GM12878 (cell line): ENCODE results near the gene TAF3.

Experiments
- MYC ChIP-seq: IDR thresholded peaks from 2 replicates; pipeline ENCODE4 v1.6.1; 2011; ENCODE audit warnings: mild to moderate bottlenecking, low read length, moderate library complexity, inconsistent platforms; ENCODE audit not compliant: insufficient read depth, insufficient replicate concordance, insufficient read length, severe bottlenecking
- PAX8 ChIP-seq: fragments of 450-650 bp; IDR thresholded peaks from 2 replicates; pipeline ENCODE4 v1.6.1; 2017; ENCODE audit warnings: mild to moderate bottlenecking, moderate library complexity
- POU2F2 ChIP-seq: IDR thresholded peaks from 3 replicates; pipeline ENCODE4 v1.6.1; 2011; ENCODE audit warnings: low read depth, mild to moderate bottlenecking, low read length, borderline replicate concordance
- SUZ12 ChIP-seq: fragments of 200-600 bp; sonication (generic); IDR thresholded peaks from one replicate; pipeline ENCODE4 v1.6.1; 2018; ENCODE audit warnings: antibody characterized with exemption, mild to moderate bottlenecking; ENCODE audit not compliant: unreplicated experiment
- TF ChIP-seq, protein P1 (sequence below): fragments of 450-650 bp; IDR thresholded peaks from 2 replicates; pipeline ENCODE4 v1.6.1; 2016; ENCODE audit warnings: mild to moderate bottlenecking
- TF ChIP-seq, protein P2 (sequence below), 3 experiments: IDR thresholded peaks in 2 of 3; conservative IDR thresholded peaks in 1 of 3; 2 replicates each; pipeline ENCODE4 v1.5.1; 2011; ENCODE audit warnings: low read depth in 3 of 3, low read length in 3 of 3, mild to moderate bottlenecking in 3 of 3, control low read depth in 2 of 3, moderate library complexity in 2 of 3, inconsistent platforms in 1 of 3, mixed read lengths in 1 of 3; ENCODE audit not compliant: control insufficient read depth in 2 of 3, insufficient read depth in 1 of 3; ENCODE audit errors: extremely low read depth in 1 of 3
- TF ChIP-seq, protein P3 (sequence below): fragments of 450-650 bp; formaldehyde crosslinking; IDR thresholded peaks from 2 replicates; pipeline ENCODE4 v1.4.0; 2020; ENCODE audit warnings: mild to moderate bottlenecking, moderate library complexity

GRCh38 chr10:7941576-7941975 lies 123.3 kb downstream of the TAF3 start:
- TF ChIP-seq, protein P1, sequence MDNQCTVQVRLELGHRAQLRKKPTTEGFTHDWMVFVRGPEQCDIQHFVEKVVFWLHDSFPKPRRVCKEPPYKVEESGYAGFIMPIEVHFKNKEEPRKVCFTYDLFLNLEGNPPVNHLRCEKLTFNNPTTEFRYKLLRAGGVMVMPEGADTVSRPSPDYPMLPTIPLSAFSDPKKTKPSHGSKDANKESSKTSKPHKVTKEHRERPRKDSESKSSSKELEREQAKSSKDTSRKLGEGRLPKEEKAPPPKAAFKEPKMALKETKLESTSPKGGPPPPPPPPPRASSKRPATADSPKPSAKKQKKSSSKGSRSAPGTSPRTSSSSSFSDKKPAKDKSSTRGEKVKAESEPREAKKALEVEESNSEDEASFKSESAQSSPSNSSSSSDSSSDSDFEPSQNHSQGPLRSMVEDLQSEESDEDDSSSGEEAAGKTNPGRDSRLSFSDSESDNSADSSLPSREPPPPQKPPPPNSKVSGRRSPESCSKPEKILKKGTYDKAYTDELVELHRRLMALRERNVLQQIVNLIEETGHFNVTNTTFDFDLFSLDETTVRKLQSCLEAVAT: no peak
- TF ChIP-seq, protein P2, sequence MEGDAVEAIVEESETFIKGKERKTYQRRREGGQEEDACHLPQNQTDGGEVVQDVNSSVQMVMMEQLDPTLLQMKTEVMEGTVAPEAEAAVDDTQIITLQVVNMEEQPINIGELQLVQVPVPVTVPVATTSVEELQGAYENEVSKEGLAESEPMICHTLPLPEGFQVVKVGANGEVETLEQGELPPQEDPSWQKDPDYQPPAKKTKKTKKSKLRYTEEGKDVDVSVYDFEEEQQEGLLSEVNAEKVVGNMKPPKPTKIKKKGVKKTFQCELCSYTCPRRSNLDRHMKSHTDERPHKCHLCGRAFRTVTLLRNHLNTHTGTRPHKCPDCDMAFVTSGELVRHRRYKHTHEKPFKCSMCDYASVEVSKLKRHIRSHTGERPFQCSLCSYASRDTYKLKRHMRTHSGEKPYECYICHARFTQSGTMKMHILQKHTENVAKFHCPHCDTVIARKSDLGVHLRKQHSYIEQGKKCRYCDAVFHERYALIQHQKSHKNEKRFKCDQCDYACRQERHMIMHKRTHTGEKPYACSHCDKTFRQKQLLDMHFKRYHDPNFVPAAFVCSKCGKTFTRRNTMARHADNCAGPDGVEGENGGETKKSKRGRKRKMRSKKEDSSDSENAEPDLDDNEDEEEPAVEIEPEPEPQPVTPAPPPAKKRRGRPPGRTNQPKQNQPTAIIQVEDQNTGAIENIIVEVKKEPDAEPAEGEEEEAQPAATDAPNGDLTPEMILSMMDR (IDR thresholded peaks at IDR 0.05 in 2 of 3, conservative IDR thresholded peaks at IDR 0.05 in 1 of 3; ENCODE audit: control insufficient read depth in 2 of 3, extremely low read depth in 1 of 3, insufficient read depth in 1 of 3, low read depth in 3 of 3, low read length in 3 of 3): no peak
- TF ChIP-seq PAX8 (no peak), POU2F2 (no peak), MYC (no peak), SUZ12 (no peak)
- TF ChIP-seq, protein P3, sequence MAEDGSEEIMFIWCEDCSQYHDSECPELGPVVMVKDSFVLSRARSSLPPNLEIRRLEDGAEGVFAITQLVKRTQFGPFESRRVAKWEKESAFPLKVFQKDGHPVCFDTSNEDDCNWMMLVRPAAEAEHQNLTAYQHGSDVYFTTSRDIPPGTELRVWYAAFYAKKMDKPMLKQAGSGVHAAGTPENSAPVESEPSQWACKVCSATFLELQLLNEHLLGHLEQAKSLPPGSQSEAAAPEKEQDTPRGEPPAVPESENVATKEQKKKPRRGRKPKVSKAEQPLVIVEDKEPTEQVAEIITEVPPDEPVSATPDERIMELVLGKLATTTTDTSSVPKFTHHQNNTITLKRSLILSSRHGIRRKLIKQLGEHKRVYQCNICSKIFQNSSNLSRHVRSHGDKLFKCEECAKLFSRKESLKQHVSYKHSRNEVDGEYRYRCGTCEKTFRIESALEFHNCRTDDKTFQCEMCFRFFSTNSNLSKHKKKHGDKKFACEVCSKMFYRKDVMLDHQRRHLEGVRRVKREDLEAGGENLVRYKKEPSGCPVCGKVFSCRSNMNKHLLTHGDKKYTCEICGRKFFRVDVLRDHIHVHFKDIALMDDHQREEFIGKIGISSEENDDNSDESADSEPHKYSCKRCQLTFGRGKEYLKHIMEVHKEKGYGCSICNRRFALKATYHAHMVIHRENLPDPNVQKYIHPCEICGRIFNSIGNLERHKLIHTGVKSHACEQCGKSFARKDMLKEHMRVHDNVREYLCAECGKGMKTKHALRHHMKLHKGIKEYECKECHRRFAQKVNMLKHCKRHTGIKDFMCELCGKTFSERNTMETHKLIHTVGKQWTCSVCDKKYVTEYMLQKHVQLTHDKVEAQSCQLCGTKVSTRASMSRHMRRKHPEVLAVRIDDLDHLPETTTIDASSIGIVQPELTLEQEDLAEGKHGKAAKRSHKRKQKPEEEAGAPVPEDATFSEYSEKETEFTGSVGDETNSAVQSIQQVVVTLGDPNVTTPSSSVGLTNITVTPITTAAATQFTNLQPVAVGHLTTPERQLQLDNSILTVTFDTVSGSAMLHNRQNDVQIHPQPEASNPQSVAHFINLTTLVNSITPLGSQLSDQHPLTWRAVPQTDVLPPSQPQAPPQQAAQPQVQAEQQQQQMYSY: no peak
